ENCODE data around the gene TBCE. TPM values are rescaled to one million over a fixed set of nuclear protein-coding genes. Genes with fewer than 3 reads are reported as not detected.

Gene TBCE
- total and polyA plus RNA-seq, 8 donors: 19.6 to 65.8 (median 50.1) TPM

GRCh38 chr1:235336903-235337302 is 30.3 kb upstream of the TBCE start:
- Histone ChIP-seq H3K27me3 (no peaks in the 10 kb centered on the region), H3K36me3 (peaks cover 0 to 53% of the 10 kb centered on the region in 2 donors), H3K4me1 (peaks cover 10 to 34% of the 10 kb centered on the region in 2 donors), H3K4me3 (no peak overlapping the region), H3K27ac (peak overlapping the region in 1 of 2 donors; percentile 53), H3K9me3 (no peaks in the 10 kb centered on the region)
- ATAC-seq (peak; percentile 85), DNase-seq (peak in 1 of 4 donors; percentile 23)
- TF ChIP-seq, protein P1, sequence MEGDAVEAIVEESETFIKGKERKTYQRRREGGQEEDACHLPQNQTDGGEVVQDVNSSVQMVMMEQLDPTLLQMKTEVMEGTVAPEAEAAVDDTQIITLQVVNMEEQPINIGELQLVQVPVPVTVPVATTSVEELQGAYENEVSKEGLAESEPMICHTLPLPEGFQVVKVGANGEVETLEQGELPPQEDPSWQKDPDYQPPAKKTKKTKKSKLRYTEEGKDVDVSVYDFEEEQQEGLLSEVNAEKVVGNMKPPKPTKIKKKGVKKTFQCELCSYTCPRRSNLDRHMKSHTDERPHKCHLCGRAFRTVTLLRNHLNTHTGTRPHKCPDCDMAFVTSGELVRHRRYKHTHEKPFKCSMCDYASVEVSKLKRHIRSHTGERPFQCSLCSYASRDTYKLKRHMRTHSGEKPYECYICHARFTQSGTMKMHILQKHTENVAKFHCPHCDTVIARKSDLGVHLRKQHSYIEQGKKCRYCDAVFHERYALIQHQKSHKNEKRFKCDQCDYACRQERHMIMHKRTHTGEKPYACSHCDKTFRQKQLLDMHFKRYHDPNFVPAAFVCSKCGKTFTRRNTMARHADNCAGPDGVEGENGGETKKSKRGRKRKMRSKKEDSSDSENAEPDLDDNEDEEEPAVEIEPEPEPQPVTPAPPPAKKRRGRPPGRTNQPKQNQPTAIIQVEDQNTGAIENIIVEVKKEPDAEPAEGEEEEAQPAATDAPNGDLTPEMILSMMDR (IDR thresholded peaks at IDR 0.05): no peak
- intact Hi-C loops (cut with DNase I): no loop called here

DNA sequence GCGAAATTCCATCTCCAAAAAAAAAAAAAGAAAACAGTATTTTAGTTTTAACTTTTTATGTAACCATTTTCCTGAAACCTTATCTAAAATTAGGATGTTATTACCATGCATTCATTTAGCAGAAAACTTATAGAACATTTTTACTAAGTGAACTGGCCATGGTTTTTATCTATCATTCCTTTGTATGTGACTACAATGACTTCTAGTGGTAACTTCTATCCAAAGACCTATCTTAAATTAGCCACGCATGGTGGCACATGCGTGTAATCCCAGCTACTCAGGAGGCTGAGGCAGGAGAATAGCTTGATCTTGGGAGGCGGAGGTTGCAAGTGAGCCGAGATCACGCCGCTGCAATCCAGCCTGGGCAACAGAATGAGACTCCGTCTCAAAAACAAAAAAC is 27.5 kb upstream of the TBCE start:
- TF ChIP-seq, protein P1 (IDR thresholded peaks at IDR 0.05): no peak
- peaks cover 0 to 73% of the 10 kb centered on the region in 2 donors for H3K36me3 ChIP-seq
- peaks cover 9 to 15% of the 10 kb centered on the region in 2 donors for H3K4me1 ChIP-seq
- DNase-seq (no peak), ATAC-seq (no peak)
- intact Hi-C loops (cut with DNase I): no loop called here
- H3K4me3 ChIP-seq: no peak overlapping the region
- H3K9me3 ChIP-seq: no peaks in the 10 kb centered on the region
- no peaks in the 10 kb centered on the region for H3K27me3 ChIP-seq
- no peak overlapping the region for H3K27ac ChIP-seq

DNA sequence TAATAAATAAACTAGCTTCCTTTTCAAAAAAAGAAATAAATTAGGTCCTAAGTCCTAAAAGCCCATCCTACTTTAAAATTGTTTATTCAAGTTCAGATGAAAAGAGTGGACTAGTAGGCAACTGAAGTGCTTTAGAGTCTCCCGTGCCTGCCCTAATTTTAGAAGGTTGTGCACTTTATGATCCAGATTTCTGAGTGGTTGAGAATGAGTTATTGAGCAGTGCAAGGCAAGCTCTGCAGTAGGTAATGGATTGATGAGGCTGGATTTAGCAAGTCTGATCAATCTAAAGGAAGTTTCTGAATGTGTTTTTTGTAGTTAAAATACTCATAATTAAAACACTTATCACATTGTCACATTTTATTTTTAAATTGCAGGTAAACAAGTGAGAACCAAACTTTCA is 25.9 kb upstream of the TBCE start:
- TF ChIP-seq, protein P1 (IDR thresholded peaks at IDR 0.05): no peak
- DNase-seq: no peak
- ATAC-seq: no peak
- intact Hi-C loops (cut with DNase I): no loop called here
- Histone ChIP-seq H3K27ac (no peak overlapping the region), H3K36me3 (peaks cover 0 to 65% of the 10 kb centered on the region in 2 donors), H3K9me3 (no peaks in the 10 kb centered on the region), H3K4me1 (peaks cover 9 to 12% of the 10 kb centered on the region in 2 donors), H3K27me3 (no peaks in the 10 kb centered on the region), H3K4me3 (no peak overlapping the region)

DNA sequence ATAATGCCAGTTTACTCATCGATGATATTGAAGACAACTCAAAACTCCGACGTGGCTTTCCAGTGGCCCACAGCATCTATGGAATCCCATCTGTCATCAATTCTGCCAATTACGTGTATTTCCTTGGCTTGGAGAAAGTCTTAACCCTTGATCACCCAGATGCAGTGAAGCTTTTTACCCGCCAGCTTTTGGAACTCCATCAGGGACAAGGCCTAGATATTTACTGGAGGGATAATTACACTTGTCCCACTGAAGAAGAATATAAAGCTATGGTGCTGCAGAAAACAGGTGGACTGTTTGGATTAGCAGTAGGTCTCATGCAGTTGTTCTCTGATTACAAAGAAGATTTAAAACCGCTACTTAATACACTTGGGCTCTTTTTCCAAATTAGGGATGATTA is 25.2 kb upstream of the TBCE start:
- intact Hi-C loops (cut with DNase I): no loop called here
- H3K27ac ChIP-seq: no peak overlapping the region
- H3K9me3 ChIP-seq: no peaks in the 10 kb centered on the region
- DNase-seq (no peak), ATAC-seq (no peak)
- peaks cover 2 to 5% of the 10 kb centered on the region in 2 donors for H3K4me1 ChIP-seq
- peaks cover 0 to 63% of the 10 kb centered on the region in 2 donors for H3K36me3 ChIP-seq
- no peaks in the 10 kb centered on the region for H3K27me3 ChIP-seq
- H3K4me3 ChIP-seq: no peak overlapping the region
- TF ChIP-seq, protein P1 (IDR thresholded peaks at IDR 0.05): no peak

- no peak for ATAC-seq
- DNase-seq: no peak
- Histone ChIP-seq H3K27me3 (no peaks in the 10 kb centered on the region), H3K4me1 (peaks cover 0 to 1% of the 10 kb centered on the region in 2 donors), H3K9me3 (no peaks in the 10 kb centered on the region), H3K36me3 (peaks cover 0 to 59% of the 10 kb centered on the region in 2 donors), H3K4me3 (no peak overlapping the region), H3K27ac (no peak overlapping the region)
- intact Hi-C loops (cut with DNase I): no loop called here
- TF ChIP-seq, protein P1 (IDR thresholded peaks at IDR 0.05): no peak
Measured at GRCh38 chr1:235342471-235342870, 24.8 kb upstream of the TBCE start.
